Kidney (tissue), 14 donors: Measurements from ENCODE around the gene VAT1. TPM values are rescaled to one million over a fixed set of nuclear protein-coding genes. Genes with fewer than 3 reads are reported as not detected.

Experiments used
- DNase-seq, 5 donors: peaks; one replicate each; pipeline ENCODE4 v3.0.0-alpha.2; 2013 to 2020
- FAIRE-seq: peaks from 2 replicates; lab custom pipeline; 2012; peaks lifted over from hg19 to GRCh38; lab: Jason Lieb, UNC
- H3K27ac ChIP-seq, 2 donors: one replicate each; pipeline ENCODE4 v1.7.0; 2013; ENCODE audit warnings: low read depth in 2 of 2, low read length in 2 of 2, inconsistent platforms in 1 of 2
- H3K27me3 ChIP-seq: one replicate; pipeline ENCODE4 v1.7.1; 2013; ENCODE audit warnings: low read length, inconsistent platforms; ENCODE audit not compliant: control insufficient read depth, insufficient read depth
- H3K36me3 ChIP-seq, 3 donors: one replicate each; pipeline versions ENCODE4 v1.7.0 to v1.7.1; 2013; ENCODE audit warnings: low read length in 3 of 3, control low read depth in 1 of 3, inconsistent platforms in 1 of 3; ENCODE audit not compliant: insufficient read depth in 3 of 3, control insufficient read depth in 2 of 3
- H3K4me1 ChIP-seq, 3 donors: one replicate each; pipeline versions ENCODE4 v1.7.0 to v1.7.1; 2013; ENCODE audit warnings: low read length in 3 of 3, inconsistent platforms in 1 of 3, low read depth in 1 of 3; ENCODE audit not compliant: control insufficient read depth in 2 of 3, insufficient read depth in 2 of 3
- H3K4me3 ChIP-seq, 3 donors: one replicate each; pipeline versions ENCODE4 v1.7.0 to v1.8.1; 2013; ENCODE audit warnings: low read length in 3 of 3, control low read depth in 1 of 3, inconsistent platforms in 1 of 3
- H3K9ac ChIP-seq, 3 donors: one replicate each; pipeline versions ENCODE4 v1.7.0 to v1.7.1; 2013; ENCODE audit warnings: low read length in 3 of 3, control low read depth in 1 of 3, inconsistent platforms in 1 of 3
- H3K9me3 ChIP-seq, 3 donors: one replicate each; pipeline versions ENCODE4 v1.7.0 to v1.7.1; 2013; ENCODE audit warnings: low read length in 3 of 3, control low read depth in 1 of 3, inconsistent platforms in 1 of 3; ENCODE audit not compliant: control insufficient read depth in 2 of 3, insufficient read depth in 1 of 3
- CTCF ChIP-seq: IDR thresholded peaks from 3 replicates; pipeline ENCODE4 v1.5.1; 2012; ENCODE audit warnings: mild to moderate bottlenecking, moderate library complexity, borderline replicate concordance; ENCODE audit not compliant: insufficient read depth; ENCODE audit errors: extremely low read depth
- intact Hi-C: fragments of 100-400 bp; cut with DNase I; formaldehyde crosslinking; loops from one replicate; pipeline ENCODE4 v1.11.1; 2022
- polyA plus RNA-seq: library from polyadenylated mRNA; stranded (reverse); fragments of 350-450 nt; fragmentation: Illumina TruSeq; extraction: RNeasy Lipid Tissue Mini Kit (QIAGEN cat#74804); gene quantifications from one replicate; pipeline ENCODE4 v1.2.3, GENCODE V29; 2014; ENCODE audit warnings: low read depth, low replicate concordance; ENCODE audit not compliant: insufficient read depth
- total RNA-seq: library from RNA; stranded (reverse); fragmentation: NEBNext Ultra II Directional; extraction: Animal tissue kit (Norgen Biotek cat#: 25700); gene quantifications from one replicate; pipeline ENCODE4 v1.2.1, GENCODE V29; 2021
- donor health status: control.
- donor health status: control.
- donor health status: control.
- donor health status: control.
- donor health status: control.
- donor health status: DM: yes; HTN: yes; CAD: no.
- donor health status: Normal renal cell carcinoma (clear cell type).

VAT1 gene
- total and polyA plus RNA-seq, 2 donors from 2014 or later, result 119 to 133 TPM

GRCh38 chr17:43034894-43035293, 12.7 kb upstream of the VAT1 start:
- H3K9ac ChIP-seq, result no peak overlapping the region
- no peak overlapping the region for H3K27ac ChIP-seq
- no peaks in the 10 kb centered on the region for H3K4me1 ChIP-seq
- no peaks in the 10 kb centered on the region for H3K9me3 ChIP-seq
- H3K36me3 ChIP-seq, result no peaks in the 10 kb centered on the region
- FAIRE-seq (no peak), DNase-seq (no peak)
- no peaks in the 10 kb centered on the region for H3K27me3 ChIP-seq
- H3K4me3 ChIP-seq, result no peak overlapping the region
- intact Hi-C loops, result no loop called here
- TF ChIP-seq CTCF, result no peak

GRCh38 chr17:43033948-43034881, 12.0 kb upstream of the VAT1 start:
- no peaks in the 10 kb centered on the region for H3K4me1 ChIP-seq
- intact Hi-C loops, result no loop called here
- DNase-seq, result peak; percentile 20 to 70 (median 64)
- H3K27me3 ChIP-seq, result no peaks in the 10 kb centered on the region
- H3K9me3 ChIP-seq, result no peaks in the 10 kb centered on the region
- H3K9ac ChIP-seq, result no peak overlapping the region
- H3K27ac ChIP-seq, result no peak overlapping the region
- H3K36me3 ChIP-seq, result no peaks in the 10 kb centered on the region
- no peak for FAIRE-seq
- no peak overlapping the region for H3K4me3 ChIP-seq
- TF ChIP-seq CTCF, result no peak

- TF ChIP-seq CTCF, result no peak
- H3K9me3 ChIP-seq, result no peaks in the 10 kb centered on the region
- FAIRE-seq, result no peak
- H3K9ac ChIP-seq, result no peak overlapping the region
- H3K4me3 ChIP-seq, result no peak overlapping the region
- no peaks in the 10 kb centered on the region for H3K27me3 ChIP-seq
- no peak for DNase-seq
- H3K36me3 ChIP-seq, result no peaks in the 10 kb centered on the region
- no peaks in the 10 kb centered on the region for H3K4me1 ChIP-seq
- no peak overlapping the region for H3K27ac ChIP-seq
- intact Hi-C loops, result no loop called here
Measured at GRCh38 chr17:43031666-43032065, 9.5 kb upstream of the VAT1 start.
